Measurements from ENCODE around the gene RMDN2. TPM values are rescaled to one million over a fixed set of nuclear protein-coding genes. Genes with fewer than 3 reads are reported as not detected.
"Not testable (repeated sequence)": the region's sequence is repeated elsewhere in the genome, so short reads cannot be mapped to it uniquely, and the experiment has no call there.

RMDN2 gene
- total RNA-seq, 4 donors from 2014 or later, result 8.9 to 14.6 (median 13.3) TPM

- no peak overlapping the region for H3K4me3 ChIP-seq (replicated peaks in 1 of 3)
- no peaks in the 10 kb centered on the region for H3K9me3 ChIP-seq
- H3K4me1 ChIP-seq, result peaks cover 0 to 6% of the 10 kb centered on the region in 2 donors
- TF ChIP-seq POLR2A (IDR thresholded peaks at IDR 0.05), result no peak
- no peak for TF ChIP-seq CTCF (IDR thresholded peaks at IDR 0.05)
- DNase-seq, result no peak
- H3K27me3 ChIP-seq, result no peaks in the 10 kb centered on the region
- H3K27ac ChIP-seq, result no peak overlapping the region
- 93 to 98% methylated on average over 6 of the region's 6 CpGs for WGBS, 2 donors
- intact Hi-C loops (cut with DNase I), result no loop called here
- H3K36me3 ChIP-seq, result no peaks in the 10 kb centered on the region
Measured at GRCh38 chr2:37926635-37927034, 1.5 kb downstream of the RMDN2 start.

GRCh38 chr2:37928377-37928776 lies 3.3 kb downstream of the RMDN2 start:
- 89 to 97% methylated on average over 2 of the region's 2 CpGs for WGBS, 2 donors
- intact Hi-C loops (cut with DNase I), result no loop called here
- Histone ChIP-seq H3K9me3 (no peaks in the 10 kb centered on the region), H3K27me3 (no peaks in the 10 kb centered on the region), H3K36me3 (no peaks in the 10 kb centered on the region), H3K4me3 (replicated peaks in 1 of 3) (no peak overlapping the region), H3K27ac (no peak overlapping the region), H3K4me1 (peaks cover 0 to 6% of the 10 kb centered on the region in 2 donors)
- TF ChIP-seq CTCF (IDR thresholded peaks at IDR 0.05), result no peak
- no peak for TF ChIP-seq POLR2A (IDR thresholded peaks at IDR 0.05)
- DNase-seq, result no peak

GRCh38 chr2:37930392-37930791 lies 5.3 kb downstream of the RMDN2 start:
- H3K9me3 ChIP-seq; intact Hi-C loops (cut with DNase I): not testable (repeated sequence)
- WGBS, 2 donors, result 84 to 91% methylated on average over 5 of the region's 5 CpGs

GRCh38 chr2:37932873-37933272 lies 7.8 kb downstream of the RMDN2 start:
- DNase-seq, result not testable (repeated sequence)

More at GRCh38 chr2:37930392-37930791, 5.3 kb downstream of the RMDN2 start:
- not testable (repeated sequence) for H3K4me3 ChIP-seq (replicated peaks in 1 of 3); H3K27me3 ChIP-seq; H3K36me3 ChIP-seq; H3K4me1 ChIP-seq; DNase-seq; H3K27ac ChIP-seq

GRCh38 chr2:37934591-37935513 lies 9.8 kb downstream of the RMDN2 start:
- no peaks in the 10 kb centered on the region for H3K36me3 ChIP-seq
- no peaks in the 10 kb centered on the region for H3K4me1 ChIP-seq
- intact Hi-C loops (cut with DNase I), result no loop called here
- H3K27ac ChIP-seq, result no peak overlapping the region
- no peaks in the 10 kb centered on the region for H3K27me3 ChIP-seq
- 68 to 72% methylated on average over 7 of the region's 7 CpGs for WGBS, 2 donors
- DNase-seq, result no peak
- no peak overlapping the region for H3K4me3 ChIP-seq (replicated peaks in 1 of 3)
- H3K9me3 ChIP-seq, result no peaks in the 10 kb centered on the region
- TF ChIP-seq POLR2A (IDR thresholded peaks at IDR 0.05) (no peak), CTCF (IDR thresholded peaks at IDR 0.05) (no peak)

More at GRCh38 chr2:37932873-37933272, 7.8 kb downstream of the RMDN2 start:
- H3K27me3 ChIP-seq; H3K36me3 ChIP-seq; H3K4me1 ChIP-seq; H3K4me3 ChIP-seq (replicated peaks in 1 of 3); H3K9me3 ChIP-seq; intact Hi-C loops (cut with DNase I); H3K27ac ChIP-seq: not testable (repeated sequence)
- 96% methylated on average over 5 of the region's 28 CpGs; no CpG with 5 or more reads in 1 of the 2 donors for WGBS, 2 donors

- 79 to 82% methylated on average over 1 of the region's 1 CpG for WGBS, 2 donors
- H3K4me1 ChIP-seq; DNase-seq; H3K27me3 ChIP-seq; H3K36me3 ChIP-seq; intact Hi-C loops (cut with DNase I); H3K9me3 ChIP-seq; H3K27ac ChIP-seq; H3K4me3 ChIP-seq (replicated peaks in 1 of 3): not testable (repeated sequence)
Measured at GRCh38 chr2:37937568-37937967, 12.5 kb downstream of the RMDN2 start.

- H3K36me3 ChIP-seq; H3K9me3 ChIP-seq; DNase-seq; H3K4me1 ChIP-seq; H3K27ac ChIP-seq; intact Hi-C loops (cut with DNase I); H3K4me3 ChIP-seq (replicated peaks in 1 of 3); H3K27me3 ChIP-seq: not testable (repeated sequence)
- WGBS, 2 donors, result 93 to 96% methylated on average over 5 to 8 of the region's 8 CpGs
Measured at GRCh38 chr2:37941267-37941666, 16.2 kb downstream of the RMDN2 start.

Measured in thyroid gland (tissue), 4 donors.